Body of pancreas (tissue), 4 donors: ENCODE results near the gene KCNK13.

Source experiments
- POLR2A ChIP-seq, 3 donors: fragments of 450-650 bp; IDR thresholded peaks; one replicate each; pipeline ENCODE4 v1.6.1; 2016; ENCODE audit warnings: antibody characterized with exemption in 3 of 3, mild to moderate bottlenecking in 2 of 3
- TF ChIP-seq, protein P1 (sequence below), 7 experiments: fragments of 450-650 bp in 4 of 7; fragments of 200-600 bp in 3 of 7; sonication (generic) in 3 of 7; IDR thresholded peaks; one replicate each; pipeline ENCODE4 v1.5.1; 2016 to 2019; ENCODE audit warnings: antibody characterized with exemption in 7 of 7

DNA sequence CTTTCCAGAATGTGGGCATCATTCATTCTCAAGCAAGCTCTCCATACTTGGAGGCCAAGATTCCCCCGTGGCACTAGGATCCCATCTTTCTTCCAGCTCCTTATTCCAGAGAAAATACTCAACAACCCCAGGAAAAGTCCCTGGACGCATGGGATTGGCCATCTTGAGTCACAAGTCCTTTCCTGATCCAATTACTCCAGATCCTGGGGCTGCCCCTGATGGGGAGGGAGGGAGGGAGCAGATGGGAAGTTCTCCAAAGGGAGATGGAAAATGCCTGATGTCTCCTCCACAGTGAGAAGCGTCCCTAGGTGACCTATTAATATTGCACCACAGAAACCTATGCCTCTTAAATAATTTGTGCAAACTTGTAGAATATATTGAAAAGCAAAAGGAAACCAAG, 12.4 kb upstream of the KCNK13 start:
- no peak for TF ChIP-seq POLR2A (IDR thresholded peaks at IDR 0.05)
- TF ChIP-seq, protein P1, sequence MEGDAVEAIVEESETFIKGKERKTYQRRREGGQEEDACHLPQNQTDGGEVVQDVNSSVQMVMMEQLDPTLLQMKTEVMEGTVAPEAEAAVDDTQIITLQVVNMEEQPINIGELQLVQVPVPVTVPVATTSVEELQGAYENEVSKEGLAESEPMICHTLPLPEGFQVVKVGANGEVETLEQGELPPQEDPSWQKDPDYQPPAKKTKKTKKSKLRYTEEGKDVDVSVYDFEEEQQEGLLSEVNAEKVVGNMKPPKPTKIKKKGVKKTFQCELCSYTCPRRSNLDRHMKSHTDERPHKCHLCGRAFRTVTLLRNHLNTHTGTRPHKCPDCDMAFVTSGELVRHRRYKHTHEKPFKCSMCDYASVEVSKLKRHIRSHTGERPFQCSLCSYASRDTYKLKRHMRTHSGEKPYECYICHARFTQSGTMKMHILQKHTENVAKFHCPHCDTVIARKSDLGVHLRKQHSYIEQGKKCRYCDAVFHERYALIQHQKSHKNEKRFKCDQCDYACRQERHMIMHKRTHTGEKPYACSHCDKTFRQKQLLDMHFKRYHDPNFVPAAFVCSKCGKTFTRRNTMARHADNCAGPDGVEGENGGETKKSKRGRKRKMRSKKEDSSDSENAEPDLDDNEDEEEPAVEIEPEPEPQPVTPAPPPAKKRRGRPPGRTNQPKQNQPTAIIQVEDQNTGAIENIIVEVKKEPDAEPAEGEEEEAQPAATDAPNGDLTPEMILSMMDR (IDR thresholded peaks at IDR 0.05) = no peak
